Fibroblast of upper back skin (primary cell): ENCODE results near the gene TBXAS1.

ENCODE experiments used
- DNase-seq: peaks from one replicate; pipeline ENCODE4 v3.0.0-alpha.2; 2013

The TBXAS1 gene

DNA sequence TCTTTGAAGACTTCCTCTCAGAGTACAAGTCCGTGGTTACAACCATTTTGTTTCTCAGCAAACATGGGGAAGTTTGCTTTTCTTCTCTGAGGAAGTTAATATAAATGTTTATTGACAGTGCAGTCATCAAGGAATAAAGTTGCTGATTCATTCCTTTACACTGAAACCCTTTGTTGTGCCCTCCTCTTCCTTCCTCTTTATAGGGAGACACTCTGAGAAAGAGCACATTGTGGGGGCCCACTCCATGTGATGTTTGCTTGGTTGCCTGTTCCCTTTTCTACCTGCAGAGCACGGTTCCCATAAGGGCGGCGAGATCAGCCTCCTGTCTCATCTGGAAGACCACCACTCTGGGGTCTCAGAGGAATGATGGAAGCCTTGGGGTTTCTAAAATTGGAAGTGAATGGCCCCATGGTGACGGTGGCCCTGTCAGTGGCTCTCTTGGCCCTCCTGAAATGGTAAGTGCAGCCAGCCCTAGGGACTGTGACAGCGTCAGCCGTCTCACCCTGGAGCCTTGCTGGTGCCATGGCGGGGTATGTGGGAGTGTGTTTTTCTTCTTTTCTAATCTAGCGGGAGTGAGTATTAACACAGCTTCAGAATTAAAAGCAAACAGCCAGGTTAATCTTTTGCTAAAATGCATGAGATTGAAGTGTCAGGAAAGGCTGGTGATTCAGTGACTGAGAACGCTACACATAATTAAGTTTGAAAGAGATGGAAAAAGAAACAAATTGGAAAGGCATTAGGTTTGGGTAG lies at the start of gene TBXAS1:
Gene TBXAS1 (plus strand): TSS at position 240 of the 750 bp plus-strand sequence. CDS start 127 bp downstream, at position 367.
- DNase-seq = no peak

DNA sequence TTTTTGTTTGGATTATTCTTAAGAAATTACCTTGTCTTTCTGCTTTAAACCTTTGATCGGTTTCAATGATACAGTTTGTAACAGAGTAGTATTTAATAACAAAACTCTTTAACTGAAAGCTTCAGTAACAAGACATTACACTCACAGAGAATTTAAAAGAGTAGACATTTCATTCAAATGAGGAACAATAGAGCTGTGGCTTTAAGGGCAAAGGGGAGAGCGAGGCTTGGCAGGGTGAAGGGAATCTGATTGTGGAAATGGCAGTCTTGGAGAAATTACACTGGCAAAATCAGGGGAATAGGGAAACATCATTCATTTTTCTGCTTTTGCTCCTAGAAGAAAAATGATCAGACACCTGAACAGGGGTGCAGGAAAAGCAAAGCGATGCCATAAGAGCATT lies 46.1 kb upstream of the TBXAS1 start:
- DNase-seq = no peak

DNA sequence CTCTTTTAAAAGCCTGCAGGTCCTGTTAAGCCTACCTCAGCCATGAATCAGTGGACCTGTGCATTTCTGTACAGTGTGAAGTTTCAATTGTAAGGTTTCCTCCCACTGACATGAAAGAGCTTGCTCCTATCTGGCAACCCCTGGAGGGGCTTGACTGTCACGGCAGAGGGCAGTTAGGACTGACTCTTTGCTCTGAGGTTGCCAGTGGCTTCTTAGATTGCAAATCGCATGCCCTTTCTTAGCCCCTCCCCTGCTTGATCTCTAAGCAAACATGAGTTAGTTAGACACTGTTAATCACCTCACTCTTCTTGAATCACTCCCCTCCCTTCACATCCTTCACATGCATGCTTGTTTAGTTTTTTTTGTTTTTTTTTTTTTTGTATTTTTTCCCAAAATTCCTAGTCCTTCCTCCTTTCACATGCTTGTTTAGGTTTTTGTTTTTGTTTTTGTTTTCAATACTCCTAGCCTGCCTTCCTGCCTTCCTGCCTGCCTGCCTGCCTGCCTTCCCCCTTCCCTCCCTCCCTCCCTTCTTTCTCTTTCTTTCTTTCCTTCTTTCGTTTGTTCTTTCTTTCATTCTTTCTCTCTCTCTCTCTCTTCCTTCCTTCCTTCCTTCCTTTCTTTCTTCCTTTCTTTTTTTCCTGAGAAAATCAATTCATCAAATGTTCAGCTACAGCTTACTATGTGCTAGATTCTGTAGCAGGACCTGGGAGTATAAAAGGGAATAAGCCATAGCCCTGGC lies 45.2 kb upstream of the TBXAS1 start:
- no peak for DNase-seq

DNA sequence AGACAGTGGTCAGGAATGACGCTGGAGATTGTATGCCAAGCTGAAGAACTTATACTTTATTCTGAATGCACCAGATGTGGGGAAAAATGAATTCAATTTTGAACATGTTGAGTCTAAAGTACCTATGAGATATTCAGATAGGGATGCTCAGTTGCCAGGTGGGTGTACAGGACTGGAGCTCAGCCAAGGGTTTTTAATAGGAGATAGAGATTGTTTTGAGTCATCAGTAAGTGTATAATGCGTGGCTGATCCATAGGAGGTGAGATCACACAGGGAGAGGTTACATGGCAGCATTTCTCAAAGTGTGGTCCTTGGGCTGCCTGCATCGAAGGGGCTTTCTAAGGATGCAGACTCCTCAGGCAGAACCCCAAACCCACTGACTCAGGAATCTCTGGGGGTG lies 44.4 kb upstream of the TBXAS1 start:
- DNase-seq = no peak

DNA sequence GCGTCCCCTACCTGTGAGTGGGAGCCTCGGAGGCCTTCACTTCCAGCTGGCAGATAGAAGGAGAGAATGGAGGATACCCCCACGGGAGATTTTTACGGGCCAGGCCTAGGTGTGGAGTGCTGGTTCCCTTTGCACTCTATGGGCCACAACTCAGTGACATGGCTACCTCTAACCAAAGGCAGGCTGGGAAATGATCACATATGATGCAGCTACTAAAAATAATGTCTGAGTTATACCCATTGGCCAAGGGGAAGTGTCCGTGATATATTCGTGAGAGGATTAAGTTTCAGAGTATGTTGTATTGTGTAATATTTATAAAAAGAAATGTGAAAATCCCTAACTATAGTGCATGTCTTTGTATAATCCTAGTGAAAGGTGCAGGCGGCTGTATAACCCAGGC lies 37.7 kb upstream of the TBXAS1 start:
- DNase-seq = no peak

DNA sequence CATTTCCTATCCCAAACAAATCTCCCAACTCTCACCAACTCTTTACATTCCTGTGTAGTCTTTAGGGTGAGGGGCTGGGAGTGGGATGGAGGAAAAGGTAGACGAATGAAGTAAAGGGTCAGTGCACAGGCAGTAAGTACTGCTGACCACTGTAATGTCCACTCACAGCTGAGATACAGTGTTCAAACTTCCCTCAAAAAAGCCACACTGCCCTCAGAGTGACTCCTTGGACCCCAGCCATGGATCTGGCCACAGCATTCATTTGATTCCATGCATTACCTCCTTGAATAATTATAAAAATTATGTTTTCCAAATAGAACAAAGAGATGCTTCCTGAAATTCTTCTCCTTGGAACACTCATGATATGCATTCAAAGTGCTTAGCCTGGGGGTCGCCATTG lies 31.5 kb upstream of the TBXAS1 start:
- no peak for DNase-seq

DNA sequence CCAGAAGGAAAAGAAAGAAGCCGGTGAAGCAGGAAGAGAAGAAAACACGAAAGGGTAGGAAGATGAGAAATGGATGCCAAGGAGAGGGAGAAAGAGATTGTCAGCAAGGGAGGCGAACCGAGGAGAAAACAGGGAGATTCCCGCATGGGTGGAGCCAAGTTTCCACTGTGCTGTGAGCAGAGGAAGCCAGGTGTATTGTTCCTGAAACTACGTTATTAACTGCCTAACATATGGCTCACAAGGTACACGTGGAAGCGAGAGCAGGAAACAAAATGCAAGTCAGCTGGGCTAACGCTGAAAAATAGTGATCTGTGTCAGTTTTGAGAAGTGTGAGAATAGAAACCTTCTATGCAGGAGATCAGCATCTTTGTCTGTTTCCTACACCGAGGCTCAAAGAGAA lies 30.8 kb upstream of the TBXAS1 start:
- no peak for DNase-seq

DNA sequence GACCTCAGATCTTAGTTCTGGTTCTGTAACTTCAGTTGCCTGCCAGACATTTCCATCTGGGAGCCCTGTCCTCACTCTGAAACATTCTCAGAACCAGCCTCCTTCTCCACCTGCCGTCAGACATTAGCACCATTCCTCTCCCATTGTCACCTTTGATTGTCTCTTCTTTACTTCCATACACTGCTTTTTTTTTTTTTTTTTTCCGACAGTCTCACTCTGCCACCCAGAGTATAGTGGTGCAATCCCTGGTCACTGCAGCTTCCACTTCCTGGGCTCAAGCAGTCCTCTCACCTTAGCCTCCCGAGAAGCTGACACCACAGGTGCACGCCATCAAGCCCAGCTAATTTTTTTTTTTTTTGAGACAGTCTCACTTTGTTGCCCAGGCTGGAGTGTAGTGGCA lies 30.2 kb upstream of the TBXAS1 start:
- DNase-seq = no peak

DNA sequence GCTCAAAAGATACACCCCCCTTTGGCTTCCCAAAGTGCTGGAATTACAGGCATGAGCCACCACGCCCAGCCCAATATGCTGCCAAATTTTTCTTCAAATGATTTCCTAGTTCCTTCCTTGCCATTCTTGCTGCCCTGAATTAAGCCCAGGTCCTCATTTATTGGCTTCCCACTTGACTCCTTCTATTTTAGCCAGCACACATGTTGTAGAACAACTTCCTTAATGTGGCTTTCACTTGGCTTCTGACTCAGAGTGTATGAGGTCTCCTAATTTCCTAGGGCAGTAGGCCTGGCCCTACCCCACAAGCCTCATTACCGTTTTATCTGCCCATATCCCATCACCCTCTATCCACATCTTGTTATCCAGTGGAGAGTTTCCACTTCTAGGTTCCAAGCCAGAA lies 29.5 kb upstream of the TBXAS1 start:
- DNase-seq = no peak

DNA sequence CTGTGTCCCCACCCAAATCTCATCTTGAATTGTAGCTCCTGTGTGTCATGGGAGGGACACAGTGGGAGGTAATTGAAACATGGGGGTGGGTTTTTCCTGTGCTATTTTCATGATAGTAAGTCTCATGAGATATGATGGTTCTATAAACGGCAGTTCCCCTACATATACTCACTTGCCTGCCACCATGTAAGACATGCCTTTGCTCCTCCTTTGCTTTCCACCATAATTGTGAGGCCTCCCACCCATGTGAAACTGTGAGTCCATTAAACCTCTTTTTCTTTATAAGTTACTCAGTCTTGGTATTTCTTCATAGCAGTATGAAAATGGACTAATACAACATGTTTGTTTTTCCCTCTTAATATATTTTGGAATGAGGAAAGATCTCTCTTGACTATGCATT lies 24.5 kb upstream of the TBXAS1 start:
- no peak for DNase-seq

DNA sequence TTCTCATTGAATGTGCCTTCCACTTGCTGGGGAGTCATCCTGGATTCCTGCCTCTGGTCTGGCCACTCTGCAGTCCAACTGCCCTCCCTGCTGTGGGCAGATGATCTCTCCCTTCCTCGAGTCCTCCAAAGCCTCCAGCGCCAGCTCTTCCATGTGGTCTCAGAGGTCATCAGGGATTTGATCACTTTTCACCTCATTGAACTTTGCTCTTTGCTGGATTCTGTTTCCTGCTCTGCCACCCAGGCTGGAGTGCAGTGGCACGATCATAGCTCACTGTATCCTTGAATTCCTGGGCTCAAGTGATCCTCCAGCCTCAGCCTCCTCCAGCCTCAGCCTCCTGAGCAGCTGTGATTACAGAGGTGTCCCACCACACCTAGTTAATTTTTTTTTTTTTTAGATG lies 22.1 kb upstream of the TBXAS1 start:
- no peak for DNase-seq

DNA sequence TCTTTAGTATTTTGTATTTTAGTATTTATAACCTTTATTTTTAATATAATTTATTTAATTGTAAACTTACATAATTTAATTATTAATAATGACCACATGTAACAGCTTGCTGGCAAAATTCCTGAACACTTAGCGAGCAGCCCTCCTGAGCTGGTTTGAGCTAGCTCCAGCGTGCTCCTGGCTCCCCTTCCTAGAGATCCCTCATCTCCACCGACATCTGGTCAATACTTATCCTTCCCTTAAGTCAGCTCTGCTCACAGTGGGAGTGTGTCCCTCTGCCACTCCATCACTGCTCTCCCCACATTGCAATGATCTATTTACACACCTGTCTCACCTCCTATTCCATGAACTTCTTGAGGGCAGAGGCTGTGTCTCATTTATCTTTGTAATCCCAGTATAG lies 20.6 kb upstream of the TBXAS1 start:
- no peak for DNase-seq

DNA sequence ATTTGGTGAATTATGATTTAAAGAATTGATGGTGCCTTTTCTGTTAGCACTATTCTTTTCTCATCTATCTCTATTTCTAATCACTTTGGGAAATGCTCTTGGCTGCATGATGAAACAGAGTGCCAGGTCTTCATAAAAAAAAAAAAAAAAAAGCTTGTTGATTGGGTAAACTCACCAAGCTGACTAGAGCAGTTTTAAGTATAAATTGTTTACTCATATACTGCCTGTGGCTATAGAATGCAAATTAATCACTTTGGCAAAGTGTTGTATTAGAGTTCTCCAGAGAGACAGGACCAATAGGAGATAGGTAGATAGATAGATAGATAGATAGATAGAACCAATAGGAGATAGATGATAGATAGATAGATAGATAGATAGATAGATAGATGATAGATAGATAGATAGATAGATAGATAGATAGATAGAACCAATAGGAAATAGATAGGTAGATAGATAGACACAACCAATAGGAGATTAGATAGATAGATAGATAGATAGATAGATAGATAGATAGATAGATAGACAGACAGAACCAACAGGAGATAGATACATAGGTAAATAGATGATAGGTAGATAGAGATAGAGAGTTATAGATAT lies 20.1 kb upstream of the TBXAS1 start:
- DNase-seq = no peak

DNA sequence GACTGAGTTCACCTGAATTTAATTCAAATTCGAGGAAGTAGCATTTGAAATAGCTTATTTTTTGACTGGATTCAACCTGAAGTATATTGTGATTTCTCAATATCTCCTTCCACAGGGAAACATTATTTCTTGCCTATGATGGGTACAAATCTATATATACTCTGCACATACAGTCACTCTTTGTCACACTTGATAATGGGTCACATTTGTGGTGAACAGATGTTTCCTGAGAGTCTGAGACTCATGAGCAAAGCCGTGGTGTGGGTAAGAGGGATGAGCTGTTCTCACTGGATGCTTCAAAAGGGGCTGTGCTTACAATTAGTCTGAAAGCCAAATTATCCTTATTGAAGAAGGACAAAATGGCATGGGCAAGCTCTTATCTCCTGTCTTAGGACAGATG lies 18.0 kb upstream of the TBXAS1 start:
- no peak for DNase-seq

DNA sequence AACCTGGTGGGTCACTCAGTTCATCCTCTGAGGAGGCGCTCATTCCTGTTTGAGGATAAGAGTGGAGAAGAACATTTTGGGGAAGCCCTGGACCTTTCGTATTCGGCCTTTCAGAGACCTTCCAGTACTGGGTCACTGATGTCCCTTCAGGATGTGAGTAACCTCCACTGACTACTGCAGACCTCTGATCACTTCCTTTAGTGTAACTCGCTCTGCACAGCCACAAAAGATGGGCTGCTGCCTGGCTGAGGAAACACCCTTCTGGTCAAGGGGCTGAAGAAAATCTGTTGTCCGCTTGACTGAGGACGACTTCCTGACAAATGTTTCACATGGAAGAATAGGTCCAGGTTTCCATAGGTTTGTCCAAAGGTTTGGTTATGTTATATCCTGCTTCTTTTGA lies 15.9 kb upstream of the TBXAS1 start:
- no peak for DNase-seq

DNA sequence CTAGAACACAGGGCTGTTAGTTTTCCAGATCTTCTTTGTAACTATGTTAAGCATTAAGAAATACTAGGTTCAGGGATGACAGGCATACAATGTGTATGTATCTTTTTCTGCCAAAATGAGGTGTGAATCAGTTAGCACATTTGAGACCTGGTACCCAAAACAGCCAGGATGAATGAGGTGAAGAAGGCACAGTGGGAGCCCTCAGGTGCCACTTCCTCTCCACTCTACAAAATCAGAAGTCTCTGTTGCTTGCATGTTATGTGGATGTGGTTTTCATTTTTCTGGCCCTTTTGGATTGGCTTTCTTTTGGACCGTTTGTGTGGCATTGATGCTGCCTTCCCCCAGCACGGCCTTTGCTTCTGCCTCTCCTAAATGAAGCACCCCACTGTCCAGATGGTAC lies 15.4 kb upstream of the TBXAS1 start:
- no peak for DNase-seq

DNA sequence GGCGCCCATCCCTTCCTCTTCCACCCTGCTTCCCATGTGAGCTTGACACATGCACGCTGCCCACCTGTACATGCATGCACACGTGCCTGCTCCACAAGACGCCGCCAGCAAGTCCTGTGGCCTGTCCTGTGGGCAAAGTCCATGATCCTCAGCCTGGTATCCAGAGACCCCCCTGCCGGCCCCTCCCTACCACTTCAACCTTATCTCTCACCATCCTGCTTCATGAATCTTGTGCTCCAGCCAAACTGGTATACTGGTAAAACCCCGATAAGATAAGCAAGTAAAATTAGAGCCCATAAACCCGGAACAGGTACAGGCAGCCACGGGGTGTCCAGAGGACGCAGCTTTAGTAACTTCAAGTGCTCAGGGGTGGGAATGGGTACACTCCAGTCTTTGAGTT lies 11.8 kb upstream of the TBXAS1 start:
- no peak for DNase-seq

DNA sequence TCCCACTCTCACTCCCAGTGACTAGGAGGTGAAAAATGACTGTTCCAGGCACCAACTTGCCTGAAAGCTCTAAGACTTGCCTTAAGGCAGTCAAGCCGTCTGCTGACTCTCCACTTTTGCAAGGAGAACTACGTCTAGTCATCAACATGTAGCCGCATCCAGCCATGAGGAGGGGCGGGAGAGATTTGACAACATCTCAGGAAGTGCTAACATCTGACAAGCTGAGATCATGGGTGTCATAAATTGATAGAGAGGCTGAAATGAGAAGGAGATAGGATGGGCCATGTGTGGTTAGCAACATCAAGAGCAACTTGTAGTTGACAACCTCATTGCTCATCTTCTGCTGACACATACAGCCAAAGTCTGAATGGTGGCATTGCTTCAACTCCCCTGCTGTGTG lies 9.0 kb upstream of the TBXAS1 start:
- DNase-seq = no peak

DNA sequence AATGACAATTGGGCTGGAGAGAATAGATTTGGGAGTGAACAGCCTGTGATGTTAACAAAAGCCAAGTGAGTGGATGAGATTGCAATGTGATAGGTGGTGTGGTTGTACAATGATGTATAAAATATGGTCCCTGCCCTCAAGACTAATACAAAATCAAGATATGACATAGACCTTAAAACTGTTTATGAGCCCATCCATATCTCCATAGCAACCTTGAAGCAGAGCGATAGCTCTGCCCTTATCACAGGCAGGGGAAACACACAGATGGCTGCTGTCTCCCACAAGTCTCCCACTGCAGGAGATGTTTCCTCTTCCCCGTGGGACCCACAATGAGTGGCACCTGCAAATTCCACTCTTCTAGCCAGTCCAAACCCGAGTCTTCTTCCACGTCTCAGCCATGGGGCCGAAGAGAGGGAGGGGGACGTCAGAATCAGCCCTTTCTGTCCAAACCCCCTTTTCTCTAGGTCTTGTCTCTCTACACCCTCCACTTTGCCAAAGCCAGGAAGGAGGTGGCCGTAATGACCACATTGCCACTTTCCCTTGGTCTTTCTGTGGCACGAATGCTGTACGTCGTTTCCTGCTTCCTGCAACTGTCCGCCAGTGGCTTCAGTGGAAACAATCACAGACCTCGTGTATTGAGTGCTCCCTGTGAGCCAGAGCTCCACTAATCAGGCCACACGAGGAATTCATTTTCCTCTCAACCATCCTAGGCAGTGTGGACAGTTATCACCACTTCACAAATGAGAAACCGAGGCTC lies 7.5 kb upstream of the TBXAS1 start:
- DNase-seq = no peak

DNA sequence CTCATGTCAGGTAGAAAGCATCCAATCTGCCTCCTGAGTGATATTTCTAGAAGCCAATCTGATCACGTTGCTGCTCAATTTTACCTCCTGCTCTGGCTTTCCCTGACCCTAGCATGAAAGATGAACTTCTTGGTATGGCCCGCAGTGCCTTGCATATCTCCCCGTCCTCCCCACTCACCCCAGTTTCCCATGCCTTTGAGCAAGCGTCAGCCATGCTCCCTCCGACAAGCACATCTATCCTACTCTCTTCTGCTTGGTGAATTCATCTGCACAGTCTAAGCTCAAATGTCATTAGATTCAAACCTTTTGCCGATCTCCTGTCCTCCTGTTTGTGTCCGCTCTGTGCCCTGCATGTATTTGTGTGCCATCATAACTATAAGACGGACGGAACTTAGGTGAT lies 6.2 kb upstream of the TBXAS1 start:
- DNase-seq = no peak

DNA sequence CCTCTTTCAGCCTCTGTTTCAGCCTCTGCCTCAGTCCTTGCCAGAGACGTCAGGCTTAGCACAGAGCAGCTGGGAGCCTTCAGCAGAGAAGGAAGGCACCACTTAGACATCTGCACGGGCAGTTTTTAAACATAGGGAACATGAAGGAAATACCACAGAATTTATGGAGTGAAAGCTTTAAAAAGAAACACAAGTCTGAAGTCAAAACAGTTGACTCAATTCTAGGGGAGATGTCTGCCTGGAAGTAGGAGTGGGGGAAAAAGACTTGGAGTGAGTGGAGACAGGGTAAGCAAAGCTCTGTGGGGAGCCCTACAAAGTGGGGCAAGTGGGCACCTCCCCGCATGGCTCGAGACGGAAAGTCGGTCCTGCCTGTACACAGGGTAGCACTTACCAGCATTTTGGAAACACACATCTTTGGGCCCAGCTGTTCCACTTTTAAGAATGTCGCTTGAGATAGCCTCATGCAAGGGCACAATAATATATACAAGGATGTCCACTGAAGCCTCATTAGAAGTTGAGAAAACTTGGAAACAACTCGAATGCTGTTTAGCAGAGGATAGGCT lies 5.0 kb upstream of the TBXAS1 start:
- DNase-seq = peak; percentile 28

DNA sequence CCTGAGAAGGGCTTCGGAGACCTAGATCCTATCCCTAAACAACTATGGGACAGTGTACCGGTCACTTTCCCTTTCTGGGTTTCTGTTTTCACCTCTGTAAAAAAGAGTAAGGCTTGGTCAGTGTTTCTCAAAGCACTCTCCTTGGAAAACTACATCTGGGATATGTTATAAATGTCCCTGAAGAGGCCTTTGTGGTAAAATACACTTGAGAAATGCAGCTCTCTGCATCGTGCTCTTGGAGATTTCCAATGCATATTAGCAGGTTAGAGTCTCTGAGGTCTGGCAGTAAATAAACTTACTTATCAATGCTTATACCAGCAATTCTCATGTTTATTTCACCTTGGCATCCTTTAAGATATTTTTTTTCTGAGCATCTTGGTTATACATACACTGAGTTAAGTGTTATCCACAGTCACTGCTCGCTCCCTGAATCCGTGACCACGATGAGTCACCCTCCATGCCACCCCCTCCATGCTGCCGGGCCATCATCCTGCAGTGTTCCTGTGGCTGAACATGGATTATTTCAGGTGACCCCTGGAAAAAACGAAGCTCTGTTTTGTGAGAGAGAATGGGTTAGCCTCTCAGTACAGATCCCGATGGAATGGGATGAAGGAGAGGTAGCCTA lies 3.3 kb upstream of the TBXAS1 start:
- DNase-seq = peak; percentile 45

DNA sequence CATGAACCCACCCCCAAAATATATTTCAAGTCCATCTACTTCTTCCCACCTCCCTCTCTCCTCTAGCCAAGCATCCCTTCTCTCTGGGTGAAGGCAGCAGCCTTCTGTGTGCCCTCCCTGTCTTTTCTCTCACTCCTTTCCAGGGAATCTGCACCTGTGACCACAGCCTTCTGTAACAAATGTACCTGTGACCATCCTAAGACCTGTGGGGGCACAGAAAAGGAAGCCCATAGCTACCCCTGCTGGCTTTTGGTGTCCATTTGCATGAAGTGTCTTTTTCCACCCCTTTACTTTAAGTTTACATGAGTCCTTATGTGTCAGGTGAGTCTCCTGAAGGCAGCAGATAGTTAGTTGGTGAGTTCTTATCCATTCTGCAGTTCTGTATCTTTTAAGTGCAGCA lies 2.0 kb upstream of the TBXAS1 start:
- no peak for DNase-seq
